ENCODE results near the gene AFF3.

The AFF3 gene

GRCh38 chr2:100067784-100068183 is 74.6 kb downstream of the AFF3 start:
- no peak for DNase-seq

- DNase-seq = no peak
Measured at GRCh38 chr2:100066856-100067255, 75.5 kb downstream of the AFF3 start.

- no peak for DNase-seq
Measured at GRCh38 chr2:100066246-100066645, 76.1 kb downstream of the AFF3 start.

GRCh38 chr2:100064592-100065428 is 77.6 kb downstream of the AFF3 start:
- DNase-seq = no peak

GRCh38 chr2:100064165-100064564 is 78.2 kb downstream of the AFF3 start:
- no peak for DNase-seq

GRCh38 chr2:100063459-100063953 is 78.9 kb downstream of the AFF3 start:
- DNase-seq = no peak

GRCh38 chr2:100062336-100062735 is 80.1 kb downstream of the AFF3 start:
- no peak for DNase-seq

- DNase-seq = no peak
Measured at GRCh38 chr2:100060875-100061274, 81.5 kb downstream of the AFF3 start.

GRCh38 chr2:100059638-100060037 is 82.8 kb downstream of the AFF3 start:
- no peak for DNase-seq

GRCh38 chr2:100057901-100058261 is 84.5 kb downstream of the AFF3 start:
- peak; percentile 16 for DNase-seq

GRCh38 chr2:100054426-100054825 is 88.0 kb downstream of the AFF3 start:
- no peak for DNase-seq

- no peak for DNase-seq
Measured at GRCh38 chr2:100053087-100053885, 89.1 kb downstream of the AFF3 start.

GRCh38 chr2:100052650-100053049 is 89.7 kb downstream of the AFF3 start:
- no peak for DNase-seq

- no peak for DNase-seq
Measured at GRCh38 chr2:100051253-100051652, 91.1 kb downstream of the AFF3 start.

GRCh38 chr2:100050685-100051084 is 91.7 kb downstream of the AFF3 start:
- DNase-seq = no peak

- DNase-seq = no peak
Measured at GRCh38 chr2:100046961-100047947, 95.1 kb downstream of the AFF3 start.

- no peak for DNase-seq
Measured at GRCh38 chr2:100045000-100045399, 97.4 kb downstream of the AFF3 start.

- no peak for DNase-seq
Measured at GRCh38 chr2:100043891-100044255, 98.5 kb downstream of the AFF3 start.

GRCh38 chr2:100043081-100043890 is 99.1 kb downstream of the AFF3 start:
- DNase-seq = no peak

GRCh38 chr2:100042562-100042961 is 99.8 kb downstream of the AFF3 start:
- no peak for DNase-seq

- DNase-seq = no peak
Measured at GRCh38 chr2:100041946-100042345, 100.4 kb downstream of the AFF3 start.

- DNase-seq = no peak
Measured at GRCh38 chr2:100041385-100041784, 101.0 kb downstream of the AFF3 start.

Data from amniotic stem cell (primary cell).